ENCODE measurements around the gene SPATA31D3. TPM values are rescaled to one million over a fixed set of nuclear protein-coding genes. Genes with fewer than 3 reads are reported as not detected.
"Not testable (repeated sequence)": the region's sequence is repeated elsewhere in the genome, so short reads cannot be mapped to it uniquely, and the experiment has no call there.

The SPATA31D3 gene
- total RNA-seq, 2 donors from 2014 or later = not detected

DNA sequence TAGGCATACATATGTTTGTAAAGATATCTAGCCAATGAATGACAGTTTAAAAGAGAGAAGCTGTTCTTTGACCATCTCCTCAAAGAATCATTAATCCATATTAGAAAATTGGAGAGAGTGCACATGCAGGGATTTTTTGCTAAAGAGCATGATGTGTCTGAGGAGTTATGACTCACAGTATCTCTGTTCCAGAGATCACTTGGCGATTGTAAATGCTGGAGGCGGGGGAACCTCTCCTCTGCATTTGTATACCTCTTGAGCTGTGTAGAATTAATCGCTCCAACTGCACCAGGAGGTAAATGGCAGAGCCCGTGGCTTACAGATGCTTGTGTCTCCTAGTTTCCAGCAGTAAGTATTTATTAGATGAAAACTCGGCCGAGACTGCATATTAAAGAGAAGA is 41.6 kb downstream of the SPATA31D3 start:
- no peak for DNase-seq
- no peaks in the 10 kb centered on the region for H3K27me3 ChIP-seq
- H3K4me3 ChIP-seq = no peak overlapping the region
- no peaks in the 10 kb centered on the region for H3K36me3 ChIP-seq (replicated peaks in 1 of 2; ENCODE audit: insufficient read depth in 1 of 2, low read depth in 2 of 2)
- no peaks in the 10 kb centered on the region for H3K9me3 ChIP-seq
- no peak for ATAC-seq
- H3K27ac ChIP-seq = no peak overlapping the region
- 66 to 69% methylated on average over 6 of the region's 6 CpGs for WGBS, 2 donors
- H3K4me1 ChIP-seq = no peaks in the 10 kb centered on the region
- no peak for TF ChIP-seq POLR2A (IDR thresholded peaks at IDR 0.05)
- no peak for TF ChIP-seq CTCF (IDR thresholded peaks at IDR 0.05)
- intact Hi-C loops (cut with DNase I) = no loop called here

GRCh38 chr9:81986051-81986450 is 42.8 kb downstream of the SPATA31D3 start:
- intact Hi-C loops (cut with DNase I) = no loop called here

DNA sequence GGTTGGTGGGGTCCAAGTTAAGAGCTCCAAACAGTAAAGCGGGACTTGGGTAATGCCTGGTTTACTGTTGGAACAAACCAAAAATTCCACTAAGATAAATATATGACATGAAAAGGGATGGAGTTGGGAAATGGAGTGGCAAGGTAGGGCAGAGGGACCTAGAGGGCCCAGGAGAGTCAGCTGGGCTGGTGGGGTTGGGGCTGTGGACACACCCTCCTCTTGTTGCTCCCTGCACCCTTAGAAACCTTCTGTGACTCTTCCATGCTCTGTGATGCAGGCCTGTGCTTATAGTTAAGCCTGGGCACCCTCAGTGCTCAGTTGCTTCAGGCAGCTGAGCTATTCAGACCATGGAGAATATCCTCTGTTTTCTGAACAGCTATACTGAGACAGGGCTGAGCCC is 45.2 kb downstream of the SPATA31D3 start, which contains the start of gene SPATA31D1:
SPATA31D1 (plus strand) TSS at position 301 of the 400 bp plus-strand sequence; CDS start at position 348, 47 bp downstream.
- intact Hi-C loops (cut with DNase I); H3K4me3 ChIP-seq; H3K4me1 ChIP-seq; DNase-seq; H3K27me3 ChIP-seq; H3K36me3 ChIP-seq (replicated peaks in 1 of 2; ENCODE audit: insufficient read depth in 1 of 2, low read depth in 2 of 2); H3K9me3 ChIP-seq; H3K27ac ChIP-seq; ATAC-seq: not testable (repeated sequence)
- WGBS, 2 donors = 93 to 94% methylated on average over 1 of the region's 1 CpG

More at GRCh38 chr9:81986051-81986450, 42.8 kb downstream of the SPATA31D3 start:
- 50 to 68% methylated on average over 1 of the region's 1 CpG for WGBS, 2 donors
- no peak for DNase-seq
- ATAC-seq = no peak
- H3K36me3 ChIP-seq (replicated peaks in 1 of 2; ENCODE audit: insufficient read depth in 1 of 2, low read depth in 2 of 2) = no peaks in the 10 kb centered on the region
- no peak overlapping the region for H3K4me3 ChIP-seq
- TF ChIP-seq POLR2A (IDR thresholded peaks at IDR 0.05) (no peak), CTCF (IDR thresholded peaks at IDR 0.05) (no peak)
- no peak overlapping the region for H3K27ac ChIP-seq
- H3K27me3 ChIP-seq = no peaks in the 10 kb centered on the region
- no peaks in the 10 kb centered on the region for H3K9me3 ChIP-seq
- no peaks in the 10 kb centered on the region for H3K4me1 ChIP-seq

DNA sequence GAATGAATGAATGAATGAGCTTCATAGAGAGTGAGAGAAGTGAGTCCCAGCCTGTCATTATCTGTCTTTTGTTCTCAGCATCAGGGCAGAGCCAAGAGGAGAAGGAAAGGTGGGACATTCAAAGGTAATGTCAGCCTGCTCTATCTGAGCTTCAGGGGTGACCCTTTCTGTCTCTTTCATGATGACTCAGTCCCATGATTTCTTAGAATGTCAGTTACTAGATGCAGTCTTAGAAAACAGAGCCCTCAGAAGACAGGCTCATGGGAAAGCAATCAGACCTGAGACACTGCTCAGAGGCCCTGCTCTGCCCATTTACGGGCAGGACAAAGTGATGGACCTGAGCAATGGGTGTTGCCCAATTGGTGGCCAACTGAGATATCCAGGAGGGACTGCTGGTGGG is 46.4 kb downstream of the SPATA31D3 start:
- no peak overlapping the region for H3K4me3 ChIP-seq
- no peaks in the 10 kb centered on the region for H3K9me3 ChIP-seq
- 95% methylated on average over 1 of the region's 1 CpG; no CpG with 5 or more reads in 1 of the 2 donors for WGBS, 2 donors
- intact Hi-C loops (cut with DNase I) = no loop called here
- H3K27ac ChIP-seq = no peak overlapping the region
- DNase-seq = no peak
- no peaks in the 10 kb centered on the region for H3K27me3 ChIP-seq
- no peaks in the 10 kb centered on the region for H3K4me1 ChIP-seq
- TF ChIP-seq POLR2A (IDR thresholded peaks at IDR 0.05) (no peak), CTCF (IDR thresholded peaks at IDR 0.05) (no peak)
- H3K36me3 ChIP-seq (replicated peaks in 1 of 2; ENCODE audit: insufficient read depth in 1 of 2, low read depth in 2 of 2) = no peaks in the 10 kb centered on the region
- ATAC-seq = no peak

GRCh38 chr9:81993656-81994055 is 50.4 kb downstream of the SPATA31D3 start:
- H3K27ac ChIP-seq = no peak overlapping the region
- no peaks in the 10 kb centered on the region for H3K4me1 ChIP-seq
- intact Hi-C loops (cut with DNase I) = no loop called here
- H3K27me3 ChIP-seq = no peaks in the 10 kb centered on the region
- 79 to 80% methylated on average over 5 of the region's 5 CpGs for WGBS, 2 donors
- no peak for DNase-seq
- H3K4me3 ChIP-seq = no peak overlapping the region
- no peaks in the 10 kb centered on the region for H3K9me3 ChIP-seq
- H3K36me3 ChIP-seq (replicated peaks in 1 of 2; ENCODE audit: insufficient read depth in 1 of 2, low read depth in 2 of 2) = no peaks in the 10 kb centered on the region
- TF ChIP-seq CTCF (IDR thresholded peaks at IDR 0.05) = no peak
- ATAC-seq = no peak

Other genes starting within 250 kb of the SPATA31D3 start
- gene SPATA31D4, start 15.1 kb upstream of the SPATA31D3 start, total RNA-seq = not detected
- not detected for gene SPATA31D1, start 45.3 kb downstream of the SPATA31D3 start, total RNA-seq

All from body of pancreas (tissue), 4 donors.